DND-41 (cell line): ENCODE results near the gene PRORP.

ENCODE experiments used
- ATAC-seq: fragments of 200-7000 bp; cut with Tn5 transposase; 3 replicates; pipeline ENCODE4 v1.9.1; 2021; ENCODE audit warnings: low read depth; ENCODE audit not compliant: insufficient read depth
- DNase-seq: peaks from one replicate; pipeline ENCODE4 v3.0.0-alpha.2; 2020
- H2AFZ ChIP-seq: 2 replicates; pipeline ENCODE4 v1.6.0; 2012; ENCODE audit warnings: low read depth, low read length
- H3K27ac ChIP-seq: 2 replicates; pipeline ENCODE4 v1.5.1; 2012; ENCODE audit warnings: low read length, inconsistent platforms
- H3K27me3 ChIP-seq: fragments of 200-600 bp; sonication (generic); 2 replicates; pipeline ENCODE4 v1.6.0; 2012; ENCODE audit warnings: low read length, mild to moderate bottlenecking, inconsistent platforms; ENCODE audit not compliant: insufficient read depth, poor library complexity
- H3K36me3 ChIP-seq: 2 replicates; pipeline ENCODE4 v1.5.1; 2012; ENCODE audit warnings: low read length, inconsistent platforms; ENCODE audit not compliant: insufficient read depth
- H3K4me1 ChIP-seq: 2 replicates; pipeline ENCODE4 v1.5.1; 2012; ENCODE audit warnings: mild to moderate bottlenecking, low read length; ENCODE audit not compliant: insufficient read depth
- H3K4me2 ChIP-seq: 2 replicates; pipeline ENCODE4 v1.6.0; 2012; ENCODE audit warnings: mild to moderate bottlenecking, moderate library complexity, low read length, inconsistent platforms; ENCODE audit not compliant: insufficient read depth
- H3K4me3 ChIP-seq, 2 experiments: fragments of 200-600 bp in 1 of 2; shearing (Covaris generic) in 1 of 2; 2 replicates each; pipeline ENCODE4 v1.5.1; 2012 to 2016; ENCODE audit warnings: inconsistent platforms in 2 of 2, low read length in 2 of 2, mild to moderate bottlenecking in 2 of 2, low read depth in 1 of 2, moderate library complexity in 1 of 2
- H3K79me2 ChIP-seq: 2 replicates; pipeline ENCODE4 v1.6.0; 2012; ENCODE audit warnings: low read length, inconsistent platforms; ENCODE audit not compliant: insufficient read depth
- H3K9ac ChIP-seq: 2 replicates; pipeline ENCODE4 v1.6.0; 2012; ENCODE audit warnings: low read depth, mild to moderate bottlenecking, inconsistent platforms, low read length, moderate library complexity
- H3K9me3 ChIP-seq: 2 replicates; pipeline ENCODE4 v1.5.1; 2012; ENCODE audit warnings: low read length, moderate library complexity, mild to moderate bottlenecking, inconsistent platforms; ENCODE audit not compliant: insufficient read depth, severe bottlenecking
- H4K20me1 ChIP-seq: 2 replicates; pipeline ENCODE4 v1.6.0; 2012; ENCODE audit warnings: low read length; ENCODE audit not compliant: insufficient read depth
- EZH2 ChIP-seq: IDR thresholded peaks from 3 replicates; pipeline ENCODE4 v1.6.1; 2012; ENCODE audit warnings: borderline replicate concordance, low read depth, mild to moderate bottlenecking, moderate library complexity, low read length, inconsistent platforms; ENCODE audit not compliant: severe bottlenecking
- TF ChIP-seq, protein P1 (sequence below): IDR thresholded peaks from 2 replicates; pipeline ENCODE4 v1.5.1; 2012; ENCODE audit warnings: borderline replicate concordance, low read length, moderate library complexity, mild to moderate bottlenecking; ENCODE audit not compliant: poor library complexity, severe bottlenecking; ENCODE audit errors: extremely low read depth

Gene PRORP

DNA sequence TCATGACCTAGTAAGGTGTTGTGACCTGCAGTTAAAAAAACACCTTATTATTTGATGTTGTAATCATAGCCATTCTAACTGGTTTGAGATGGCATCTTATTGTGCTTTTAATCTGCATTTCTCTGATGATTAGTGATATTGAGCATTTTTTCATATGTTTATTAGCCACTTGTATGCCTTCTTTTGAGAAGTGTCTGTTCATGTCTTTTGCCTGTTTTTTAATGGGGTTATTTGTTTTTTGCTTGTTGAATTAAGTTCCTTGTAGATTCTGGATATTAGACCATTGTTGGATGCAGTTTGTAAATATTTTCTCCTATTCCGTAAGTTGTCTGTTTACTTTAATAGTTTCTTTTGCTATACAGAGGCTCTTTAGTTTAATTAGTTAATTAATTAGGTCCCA is 41.0 kb downstream of the PRORP start:
- Histone ChIP-seq H3K27me3 (no peaks in the 10 kb centered on the region), H3K36me3 (peaks cover 21% of the 10 kb centered on the region), H3K9me3 (no peaks in the 10 kb centered on the region), H3K79me2 (no peaks in the 10 kb centered on the region), H3K4me1 (no peaks in the 10 kb centered on the region), H3K9ac (no peak overlapping the region), H4K20me1 (no peaks in the 10 kb centered on the region), H3K27ac (no peak overlapping the region), H3K4me2 (no peak overlapping the region), H3K4me3 (no peak overlapping the region), H2AFZ (no peak overlapping the region)
- DNase-seq: no peak
- ATAC-seq: no peak
- no peak for TF ChIP-seq EZH2
- TF ChIP-seq, protein P1, sequence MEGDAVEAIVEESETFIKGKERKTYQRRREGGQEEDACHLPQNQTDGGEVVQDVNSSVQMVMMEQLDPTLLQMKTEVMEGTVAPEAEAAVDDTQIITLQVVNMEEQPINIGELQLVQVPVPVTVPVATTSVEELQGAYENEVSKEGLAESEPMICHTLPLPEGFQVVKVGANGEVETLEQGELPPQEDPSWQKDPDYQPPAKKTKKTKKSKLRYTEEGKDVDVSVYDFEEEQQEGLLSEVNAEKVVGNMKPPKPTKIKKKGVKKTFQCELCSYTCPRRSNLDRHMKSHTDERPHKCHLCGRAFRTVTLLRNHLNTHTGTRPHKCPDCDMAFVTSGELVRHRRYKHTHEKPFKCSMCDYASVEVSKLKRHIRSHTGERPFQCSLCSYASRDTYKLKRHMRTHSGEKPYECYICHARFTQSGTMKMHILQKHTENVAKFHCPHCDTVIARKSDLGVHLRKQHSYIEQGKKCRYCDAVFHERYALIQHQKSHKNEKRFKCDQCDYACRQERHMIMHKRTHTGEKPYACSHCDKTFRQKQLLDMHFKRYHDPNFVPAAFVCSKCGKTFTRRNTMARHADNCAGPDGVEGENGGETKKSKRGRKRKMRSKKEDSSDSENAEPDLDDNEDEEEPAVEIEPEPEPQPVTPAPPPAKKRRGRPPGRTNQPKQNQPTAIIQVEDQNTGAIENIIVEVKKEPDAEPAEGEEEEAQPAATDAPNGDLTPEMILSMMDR: no peak

DNA sequence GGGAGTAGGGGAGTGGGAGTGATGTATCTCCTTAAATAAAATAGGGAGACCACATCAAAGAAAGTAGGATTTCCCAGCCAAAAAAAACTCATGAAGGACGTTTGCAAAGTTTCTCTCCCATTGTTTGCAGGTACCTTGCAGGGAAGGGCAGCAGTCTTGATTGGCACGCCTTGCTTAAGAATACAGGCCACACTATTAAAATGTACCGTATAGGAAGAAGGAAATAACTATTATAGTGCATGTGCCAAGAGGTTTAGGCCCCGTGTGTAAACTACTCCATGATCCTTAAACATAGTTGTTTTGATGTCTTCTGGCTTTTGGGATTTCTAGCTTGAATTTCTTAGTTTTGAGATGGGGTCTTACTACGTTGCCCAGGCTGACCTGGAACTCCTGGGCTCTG is 42.5 kb downstream of the PRORP start:
- no peak overlapping the region for H3K4me3 ChIP-seq
- DNase-seq (no peak), ATAC-seq (no peak)
- H3K79me2 ChIP-seq: no peaks in the 10 kb centered on the region
- no peak overlapping the region for H3K4me2 ChIP-seq
- H2AFZ ChIP-seq: no peak overlapping the region
- no peak overlapping the region for H3K9ac ChIP-seq
- H3K9me3 ChIP-seq: no peaks in the 10 kb centered on the region
- no peaks in the 10 kb centered on the region for H3K4me1 ChIP-seq
- H3K27me3 ChIP-seq: no peaks in the 10 kb centered on the region
- TF ChIP-seq, protein P1: no peak
- TF ChIP-seq EZH2: no peak
- peaks cover 7% of the 10 kb centered on the region; the same call in 1 of the 2 replicates for H3K36me3 ChIP-seq
- H3K27ac ChIP-seq: no peak overlapping the region
- no peaks in the 10 kb centered on the region for H4K20me1 ChIP-seq

DNA sequence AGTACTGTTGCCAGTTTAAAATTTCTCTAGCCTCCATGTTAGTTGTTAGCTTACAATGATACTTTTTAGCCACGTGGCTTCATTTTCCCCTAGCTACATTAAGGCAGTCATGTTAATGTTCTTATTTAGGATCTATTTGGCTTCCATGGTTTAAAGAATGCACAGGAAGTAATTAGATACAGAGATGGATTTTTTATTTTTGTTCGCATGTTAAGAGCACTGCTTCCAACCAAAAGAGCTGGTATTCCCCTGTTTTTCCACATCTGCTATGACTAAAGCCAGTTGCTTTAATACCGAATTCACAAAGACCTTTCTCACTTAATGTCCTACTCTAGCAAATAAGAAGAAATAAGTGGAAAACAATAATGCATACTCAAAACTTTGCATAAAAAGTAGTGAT is 45.1 kb downstream of the PRORP start:
- Histone ChIP-seq H3K9ac (no peak overlapping the region), H3K36me3 (peaks cover 3% of the 10 kb centered on the region; the same call in 1 of the 2 replicates), H3K27ac (no peak overlapping the region), H3K27me3 (no peaks in the 10 kb centered on the region), H4K20me1 (no peaks in the 10 kb centered on the region), H3K79me2 (no peaks in the 10 kb centered on the region), H3K4me1 (no peaks in the 10 kb centered on the region), H2AFZ (no peak overlapping the region), H3K9me3 (no peaks in the 10 kb centered on the region), H3K4me2 (no peak overlapping the region), H3K4me3 (no peak overlapping the region)
- ATAC-seq (no peak), DNase-seq (no peak)
- TF ChIP-seq EZH2: no peak
